DMS 273 treated with DMSO at 0.1 percent for 48 hours (cell line): Measurements from ENCODE around the gene SMARCC2.

ENCODE experiments used
- DNase-seq: peaks from one replicate; lab custom pipeline; 2025; lab: John Stamatoyannopoulos, UW

The SMARCC2 gene

DNA sequence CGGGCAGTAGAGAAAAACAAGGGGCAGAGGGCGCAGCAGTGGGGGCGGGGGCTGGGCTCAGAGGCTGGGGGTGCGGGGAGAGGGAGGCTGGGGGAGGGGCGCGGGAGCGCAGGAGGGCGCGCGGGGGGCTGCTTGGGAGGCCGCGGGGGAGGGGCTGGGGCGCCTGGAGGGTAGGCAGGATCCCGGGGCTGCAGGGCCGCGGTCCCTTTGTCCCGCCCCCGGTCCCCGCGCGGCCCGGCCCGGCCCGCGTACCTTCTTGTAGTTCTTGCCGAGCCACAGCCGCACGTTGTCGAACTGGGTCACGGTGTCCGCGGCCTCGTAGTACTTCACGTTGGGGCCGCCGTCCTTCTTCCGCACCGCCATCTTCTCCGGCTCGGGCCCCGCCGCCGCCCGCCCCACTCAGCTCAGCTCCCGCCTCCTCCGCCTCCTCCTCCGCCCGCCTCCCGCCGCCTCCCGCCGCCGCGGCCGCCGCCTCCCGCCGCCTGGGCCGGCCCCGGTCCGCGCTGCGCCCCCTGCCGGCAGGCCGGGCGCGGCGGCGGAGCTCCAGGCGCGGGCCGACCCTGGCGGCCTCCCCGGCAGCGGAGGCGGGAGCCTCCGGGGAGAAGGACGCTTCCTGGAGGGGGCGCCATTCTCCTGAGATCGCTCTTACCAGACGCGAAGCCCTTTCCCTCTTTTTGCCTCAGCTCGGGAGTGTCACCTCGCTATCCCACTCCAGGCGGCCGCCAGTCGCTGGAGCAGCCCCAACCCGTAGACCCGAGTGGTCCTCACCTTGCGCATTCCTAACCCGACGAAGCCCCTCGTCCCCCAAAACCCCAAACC lies at the start of gene SMARCC2:
SMARCC2 (minus strand) TSS at position 385 of the 819 bp plus-strand sequence; CDS start at position 363, 22 bp downstream.
- DNase-seq, result peak; percentile 17

DNA sequence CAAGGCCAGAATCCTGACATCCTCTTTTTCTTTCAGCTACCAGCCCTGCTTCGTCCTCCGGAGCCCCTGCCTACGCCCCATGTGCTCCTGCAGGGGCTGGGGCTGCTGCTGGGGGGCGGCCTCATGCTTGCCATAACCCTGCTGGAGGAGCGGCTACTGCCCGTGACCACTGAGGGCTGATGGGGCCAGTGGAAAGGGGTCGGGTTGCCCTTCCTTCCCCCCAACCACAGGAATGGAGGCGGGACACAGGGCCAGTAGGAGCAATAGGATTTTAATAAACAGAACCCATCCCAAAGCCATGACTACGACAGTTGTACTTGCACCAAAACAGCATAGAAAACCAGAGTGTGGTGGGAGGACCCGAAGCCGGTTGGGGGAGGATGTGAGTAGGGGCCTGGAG lies 48.3 kb upstream of the SMARCC2 start:
- no peak for DNase-seq

DNA sequence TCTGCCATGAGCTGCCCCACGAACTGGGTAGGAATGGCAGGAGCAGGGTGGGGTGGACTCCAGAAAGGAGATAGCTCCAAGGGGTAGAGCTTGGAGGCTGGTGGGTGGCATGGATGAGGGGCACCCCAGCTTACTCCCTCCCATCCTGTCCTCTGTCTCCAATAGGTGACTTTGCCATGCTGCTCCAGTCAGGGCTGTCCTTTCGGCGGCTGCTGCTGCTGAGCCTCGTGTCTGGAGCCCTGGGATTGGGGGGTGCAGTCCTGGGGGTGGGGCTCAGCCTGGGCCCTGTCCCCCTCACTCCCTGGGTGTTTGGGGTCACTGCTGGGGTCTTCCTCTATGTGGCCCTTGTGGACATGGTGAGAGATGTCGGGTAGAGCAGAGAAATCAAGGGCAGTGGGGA lies 47.7 kb upstream of the SMARCC2 start:
- DNase-seq, result no peak

DNA sequence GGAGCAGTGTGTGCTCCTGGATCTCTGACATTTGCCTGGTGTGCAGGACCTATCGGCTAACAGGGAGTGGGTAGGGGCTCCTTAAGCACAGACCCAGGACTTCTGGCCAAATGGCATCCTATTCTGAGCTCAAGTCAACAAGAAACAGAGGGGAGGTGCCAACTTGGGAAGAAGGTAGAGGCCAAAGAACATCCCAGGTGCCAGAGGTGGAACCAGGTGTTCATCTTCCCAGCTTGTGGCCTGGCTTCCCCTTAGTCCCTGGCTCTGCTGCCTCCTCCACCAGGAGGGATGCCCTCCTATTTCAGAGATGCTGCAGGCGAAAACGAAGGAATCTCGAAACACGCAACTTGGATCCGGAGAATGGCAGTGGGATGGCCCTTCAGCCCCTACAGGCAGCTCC lies 46.8 kb upstream of the SMARCC2 start:
- no peak for DNase-seq

DNA sequence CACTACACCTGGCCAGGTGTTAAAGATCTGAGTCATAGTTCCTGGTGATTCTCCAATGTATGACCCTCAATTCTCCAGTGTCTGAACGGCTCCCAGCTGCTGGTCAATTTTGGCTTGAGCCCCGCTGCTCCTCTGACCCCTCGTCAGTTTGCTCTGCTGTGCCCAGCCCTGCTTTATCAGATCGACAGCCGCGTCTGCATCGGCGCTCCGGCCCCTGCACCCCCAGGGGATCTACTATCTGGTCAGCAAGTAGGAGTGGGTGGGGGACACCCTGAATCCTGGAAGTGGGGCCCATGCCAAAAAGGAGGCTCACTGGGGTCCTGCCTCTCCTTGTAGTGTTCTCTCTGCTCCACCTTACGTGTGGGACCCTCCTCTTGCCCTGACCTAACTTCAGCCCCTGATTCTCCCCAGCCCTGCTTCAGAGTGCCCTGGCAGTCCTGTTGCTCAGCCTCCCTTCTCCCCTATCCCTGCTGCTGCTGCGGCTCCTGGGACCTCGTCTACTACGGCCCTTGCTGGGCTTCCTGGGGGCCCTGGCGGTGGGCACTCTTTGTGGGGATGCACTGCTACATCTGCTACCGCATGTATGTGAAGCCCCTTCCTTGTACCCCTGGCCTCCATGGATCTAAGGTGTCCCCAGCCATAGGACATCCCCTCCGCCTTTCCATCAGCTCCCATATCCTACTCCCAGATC lies 45.6 kb upstream of the SMARCC2 start:
- no peak for DNase-seq

DNA sequence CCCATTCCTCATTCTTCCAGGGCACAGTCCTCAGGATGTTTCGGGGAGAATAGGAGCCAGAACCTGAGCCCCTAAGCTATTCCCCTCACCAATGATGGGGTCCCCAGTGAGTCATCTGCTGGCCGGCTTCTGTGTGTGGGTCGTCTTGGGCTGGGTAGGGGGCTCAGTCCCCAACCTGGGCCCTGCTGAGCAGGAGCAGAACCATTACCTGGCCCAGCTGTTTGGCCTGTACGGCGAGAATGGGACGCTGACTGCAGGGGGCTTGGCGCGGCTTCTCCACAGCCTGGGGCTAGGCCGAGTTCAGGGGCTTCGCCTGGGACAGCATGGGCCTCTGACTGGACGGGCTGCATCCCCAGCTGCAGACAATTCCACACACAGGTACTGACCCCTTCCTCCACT lies 41.9 kb upstream of the SMARCC2 start:
- DNase-seq, result no peak

DNA sequence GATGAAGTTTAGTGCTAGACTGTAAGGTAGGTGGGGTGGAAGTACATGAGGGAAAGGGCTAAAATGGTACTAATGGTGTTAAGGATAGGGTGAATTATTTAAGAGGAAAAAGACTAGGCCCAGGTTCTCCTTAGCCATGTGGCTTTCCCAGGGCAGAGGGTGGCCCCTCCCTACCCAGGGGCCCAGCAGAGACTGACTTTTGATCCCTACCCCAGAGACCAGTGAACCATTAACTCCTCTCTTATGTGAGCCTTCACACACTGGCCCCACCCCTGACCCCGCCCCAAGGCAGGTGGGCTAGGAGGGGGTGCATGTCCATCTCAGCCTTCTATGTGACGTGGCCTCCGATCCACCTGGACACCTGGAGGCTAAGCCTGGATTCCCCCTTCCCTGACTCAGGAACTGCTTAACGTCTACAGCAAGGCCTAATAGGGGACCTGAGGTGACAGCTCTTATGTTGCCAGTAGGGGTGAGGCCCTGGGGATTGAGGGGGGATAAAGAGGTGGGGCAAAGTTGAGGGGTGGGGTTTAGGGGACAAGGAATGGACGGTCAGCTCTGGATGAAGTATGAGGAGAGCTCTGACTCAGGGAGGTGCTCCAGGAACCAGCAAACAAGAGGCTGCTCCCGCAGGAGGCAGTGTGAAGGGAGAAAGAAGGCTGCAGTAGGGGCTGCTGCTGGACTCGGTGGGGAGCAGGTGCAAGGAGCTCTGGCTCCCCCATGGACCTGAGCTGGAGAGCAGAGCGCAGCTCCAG lies 41.3 kb upstream of the SMARCC2 start:
- DNase-seq, result no peak

DNA sequence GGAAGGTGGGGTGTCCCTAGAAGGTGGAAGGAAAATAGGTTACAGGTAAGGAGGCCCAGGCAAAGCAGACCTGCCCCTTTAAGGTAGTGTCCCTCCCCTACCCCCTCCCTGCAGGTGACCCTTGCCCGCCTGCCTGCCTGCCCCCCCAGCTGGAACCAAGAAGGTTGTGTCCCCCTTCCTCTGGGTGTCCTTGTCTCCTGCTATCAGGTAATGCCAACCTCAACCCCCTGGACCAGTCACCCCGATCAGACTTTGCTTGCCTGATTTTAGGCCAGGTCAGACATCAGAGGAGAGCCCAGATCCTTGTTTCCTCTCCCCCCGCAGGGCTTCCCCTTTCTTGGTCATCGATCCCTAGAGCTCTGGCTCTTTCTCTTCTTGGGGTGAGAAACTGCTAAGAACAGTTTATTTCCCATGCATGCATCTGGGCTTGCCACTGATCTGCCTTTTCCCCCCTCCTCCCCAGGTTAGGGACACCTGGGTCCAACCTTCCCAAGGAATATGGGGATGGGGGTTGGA lies 40.7 kb upstream of the SMARCC2 start, which contains the start of gene SLC39A5:
SLC39A5 (plus strand) TSS at position 136 of the 516 bp plus-strand sequence. CDS start 1,224 bp downstream, outside the sequence.
- no peak for DNase-seq

DNA sequence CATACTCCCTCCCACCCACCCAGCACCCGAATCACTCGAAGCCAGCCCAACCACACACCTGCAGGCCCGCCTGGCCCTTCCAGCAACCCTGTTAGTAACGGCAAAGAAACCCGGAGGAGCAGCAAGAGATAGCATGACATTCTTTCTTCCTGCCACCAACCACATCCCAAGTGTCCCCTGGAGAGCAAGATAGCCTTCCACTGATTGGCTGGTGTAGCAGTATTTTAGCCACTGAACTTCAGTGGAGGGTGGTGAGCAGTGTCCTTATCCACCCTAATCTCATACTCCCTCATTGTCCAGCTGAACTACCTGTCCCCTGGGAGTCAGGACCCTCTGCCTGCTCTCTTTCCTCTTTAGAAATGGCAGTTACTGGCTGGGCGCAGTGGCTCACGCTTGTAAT lies 39.8 kb upstream of the SMARCC2 start:
- DNase-seq, result no peak

DNA sequence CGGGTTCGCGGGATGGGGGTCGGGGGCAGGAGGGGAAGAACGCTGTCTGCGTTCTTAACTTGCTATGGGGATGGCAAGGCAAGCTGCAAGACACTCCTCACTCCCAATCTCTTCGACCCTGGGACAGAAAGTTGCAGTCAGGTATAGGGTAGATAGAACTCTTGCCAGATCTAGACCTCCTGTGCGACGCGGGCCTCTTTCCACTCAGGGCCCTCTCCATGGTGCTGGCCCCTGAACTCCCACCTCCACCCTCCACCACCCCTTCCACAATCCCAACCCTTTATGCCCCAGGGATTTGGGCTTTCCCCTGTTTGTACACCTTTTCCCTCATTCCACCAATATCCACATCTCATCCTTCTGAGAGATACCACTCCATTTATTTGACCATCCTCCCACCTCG lies 35.7 kb upstream of the SMARCC2 start:
- no peak for DNase-seq

DNA sequence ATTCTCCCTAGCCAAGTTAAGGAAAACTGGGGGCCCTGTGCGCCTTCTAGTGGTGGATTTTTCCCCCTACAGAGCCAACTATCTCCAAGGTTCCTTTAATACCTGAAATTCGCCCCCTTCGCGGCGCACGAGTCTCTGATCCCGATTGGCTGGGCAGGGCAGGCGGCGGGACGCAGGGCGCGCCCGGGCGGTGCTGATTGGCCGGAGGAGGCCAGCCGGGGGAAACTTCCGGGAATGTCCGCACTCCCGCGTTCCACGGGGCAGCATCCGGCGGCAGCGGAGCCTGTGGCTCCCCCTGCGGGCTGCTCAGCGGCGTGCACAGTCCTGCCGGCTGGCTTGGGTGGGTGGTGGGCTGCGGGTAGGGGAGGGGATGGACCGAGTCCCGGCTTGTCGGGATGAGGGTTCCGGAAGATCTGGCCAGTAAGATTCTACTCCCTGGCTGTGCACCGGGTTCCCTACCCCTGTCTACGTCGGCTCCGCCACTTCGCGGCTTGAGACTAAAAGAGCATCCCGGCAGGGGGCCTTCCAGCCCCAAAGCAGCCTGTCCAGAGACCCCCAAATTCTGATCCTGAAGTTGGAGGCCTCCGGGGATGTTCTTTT lies 34.9 kb upstream of the SMARCC2 start, which contains the start of gene NABP2:
NABP2 (plus strand) TSS at position 241 of the 600 bp plus-strand sequence. CDS start 515 bp downstream, outside the sequence.
- peak; percentile 88 for DNase-seq

DNA sequence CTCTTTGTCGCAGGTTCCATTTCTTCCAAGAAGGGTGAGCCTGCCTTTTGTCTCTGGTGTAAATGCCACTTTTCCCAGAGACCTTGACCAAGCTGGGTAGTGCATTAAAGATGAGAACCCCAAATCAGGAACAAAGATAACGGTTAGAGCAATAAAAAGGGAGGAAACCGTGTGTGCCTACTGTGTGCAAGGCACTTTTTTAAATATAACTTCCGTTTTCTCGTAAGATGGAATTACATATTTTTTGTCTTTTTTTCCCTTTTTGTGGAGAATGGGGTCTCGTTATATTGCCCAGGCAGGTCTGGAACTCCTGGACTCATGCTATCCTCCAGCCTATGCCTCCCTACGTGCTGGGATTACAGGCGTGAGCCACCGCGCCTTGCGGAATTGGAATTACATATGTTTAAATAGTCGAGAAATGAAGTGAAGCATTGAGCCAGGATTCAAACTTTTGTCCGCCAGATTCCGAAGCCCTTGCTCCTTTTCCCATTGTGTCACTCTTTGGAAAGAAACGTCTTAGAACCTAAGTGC lies 34.4 kb upstream of the SMARCC2 start:
- no peak for DNase-seq

DNA sequence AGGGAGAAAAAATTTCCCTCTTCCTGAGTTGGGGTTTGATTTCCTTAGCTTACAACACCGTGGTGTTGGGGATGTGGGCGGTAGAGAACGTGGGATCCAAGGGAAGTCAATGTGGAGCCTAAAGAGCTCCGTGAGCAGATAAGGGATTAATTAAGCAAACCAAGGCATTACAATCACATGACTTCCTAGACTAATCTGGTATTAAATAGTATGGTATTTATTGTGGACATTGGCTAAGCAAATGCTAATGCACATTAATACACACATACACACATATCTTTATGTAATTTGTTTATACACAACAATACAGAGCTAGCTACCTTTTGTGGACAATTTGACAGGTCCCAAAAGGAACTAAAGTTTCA lies 33.2 kb upstream of the SMARCC2 start:
- no peak for DNase-seq

DNA sequence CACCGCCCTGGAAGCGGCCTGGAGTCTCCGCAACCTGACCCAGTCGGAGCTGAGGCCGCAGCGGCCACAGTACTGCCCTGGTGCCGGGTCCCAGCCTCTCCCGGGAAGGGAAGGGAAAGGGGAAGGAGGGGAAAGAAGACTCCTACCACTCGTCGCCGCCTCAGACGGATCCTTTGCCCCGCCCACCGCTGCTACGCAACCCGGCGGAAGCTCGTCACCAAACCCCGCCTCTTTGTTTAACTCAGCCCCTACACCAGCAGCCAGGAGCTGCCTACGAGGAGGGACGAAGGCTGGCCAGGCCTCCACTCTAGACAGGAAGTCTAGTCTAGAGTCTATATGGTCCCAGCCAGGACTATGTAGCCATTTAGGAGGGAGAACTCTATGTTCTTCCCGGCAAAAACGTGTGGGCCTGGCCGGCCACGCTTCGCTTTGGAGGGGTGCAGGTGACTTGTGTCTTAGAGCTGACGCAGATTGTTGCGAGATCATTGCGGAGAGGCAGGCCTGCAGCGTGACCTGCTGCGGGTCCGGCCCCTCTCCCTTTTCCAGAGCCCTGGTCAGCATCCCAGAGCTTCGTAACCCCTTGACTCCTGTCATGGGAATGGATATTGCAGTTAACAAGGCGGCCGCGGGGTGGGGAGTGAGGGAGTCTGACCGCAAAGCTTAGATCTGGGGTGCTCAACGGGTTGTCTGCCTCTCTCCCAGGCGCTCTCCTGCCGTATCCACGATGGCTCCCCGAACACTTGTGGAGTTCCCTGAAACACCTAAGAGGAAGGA lies 32.7 kb upstream of the SMARCC2 start, which contains the start of gene RNF41:
RNF41 (minus strand) TSS at position 166 of the 774 bp plus-strand sequence. CDS start 7,875 bp downstream, outside the sequence.
- peak; percentile 82 for DNase-seq

DNA sequence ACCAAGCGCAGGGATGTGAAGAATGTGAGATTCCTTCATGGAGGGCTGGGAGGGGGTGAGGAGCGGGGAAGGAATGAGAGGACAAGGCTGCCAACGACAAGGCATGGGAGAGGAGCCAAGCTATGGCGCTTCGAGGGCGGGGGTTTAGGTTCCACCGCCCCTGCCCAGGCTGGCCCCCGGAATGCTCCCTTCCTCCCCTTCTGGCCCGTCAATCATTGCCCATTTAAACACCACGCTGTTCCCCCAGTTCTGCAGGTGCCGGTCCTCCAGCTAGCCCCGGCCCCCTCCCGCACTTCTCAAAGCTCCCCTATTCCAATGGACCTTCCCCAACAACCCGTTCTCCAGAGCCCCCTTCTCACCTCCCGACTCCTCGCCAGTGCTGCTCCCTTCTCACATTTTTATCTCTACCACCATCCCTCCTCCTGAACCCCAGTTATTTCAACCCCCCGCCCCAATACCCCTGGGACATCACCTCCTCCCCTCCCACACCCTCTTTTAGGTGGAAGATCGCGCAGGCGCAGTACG lies 32.0 kb upstream of the SMARCC2 start:
- DNase-seq, result no peak

DNA sequence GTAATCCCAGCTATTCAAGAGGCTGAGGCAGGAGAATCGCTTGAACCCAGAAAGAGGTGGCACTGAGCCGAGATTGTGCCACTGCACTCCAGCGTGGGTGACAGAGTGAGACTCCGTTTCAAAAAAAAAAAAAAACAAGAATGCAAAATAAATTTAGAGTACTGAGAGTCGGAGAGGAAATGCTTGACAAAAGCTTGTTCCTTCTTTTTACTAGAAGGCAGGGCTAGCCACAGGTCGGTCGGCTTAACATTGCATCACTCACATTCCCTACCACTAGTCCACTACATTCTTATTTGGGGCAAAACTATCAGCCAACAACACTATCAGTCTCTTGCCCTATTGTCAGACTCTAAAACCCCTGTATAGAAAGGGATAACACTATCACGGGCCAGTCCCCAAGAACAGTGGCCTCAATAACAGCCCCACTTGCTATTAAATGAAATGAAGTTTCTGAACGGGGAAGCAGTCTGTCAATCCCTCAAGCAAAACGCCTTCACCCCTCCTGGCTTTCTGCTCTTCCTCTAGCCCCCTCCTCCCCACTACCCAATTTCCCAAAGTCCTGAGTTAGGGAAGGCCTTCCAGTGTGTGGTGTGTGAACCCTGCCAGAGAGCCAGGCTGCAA lies 31.4 kb upstream of the SMARCC2 start:
- no peak for DNase-seq

DNA sequence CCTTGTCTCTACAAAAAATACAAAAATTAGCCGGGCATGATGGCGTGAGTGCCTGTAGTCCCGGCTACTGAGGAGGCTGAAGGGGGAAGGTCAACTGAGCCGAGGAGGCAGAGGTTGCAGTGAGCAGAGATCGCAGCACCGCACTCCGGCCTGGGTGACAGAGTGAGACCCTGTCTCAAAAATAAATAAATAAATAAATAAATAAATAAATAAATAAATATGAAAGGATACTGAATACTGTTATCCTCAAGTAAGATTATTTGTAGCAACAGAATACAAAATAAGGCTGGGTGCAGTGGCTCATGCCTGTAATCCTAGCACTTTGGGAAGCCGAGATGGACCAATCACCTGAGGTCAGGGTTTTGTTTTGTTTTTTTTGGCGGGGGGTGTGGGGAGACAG lies 30.6 kb upstream of the SMARCC2 start:
- DNase-seq, result no peak

DNA sequence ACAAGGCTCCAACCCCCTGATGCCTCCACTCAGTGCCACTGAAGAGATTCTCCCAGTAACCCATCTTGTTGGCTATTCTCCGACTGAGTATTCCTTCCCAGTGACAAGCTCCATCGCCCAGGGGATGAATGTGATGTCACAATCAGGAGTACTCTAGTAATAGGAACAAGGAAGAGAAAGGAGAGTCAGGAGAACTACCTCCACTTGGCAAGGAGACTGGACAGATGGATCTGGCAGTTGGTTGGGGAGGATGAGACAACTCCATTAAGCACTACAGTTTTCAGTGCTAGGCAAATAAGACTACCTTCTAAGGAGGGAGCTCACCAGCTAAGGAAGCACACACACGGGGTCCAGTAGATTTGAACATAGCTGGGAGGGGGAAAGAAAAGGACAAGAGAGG lies 27.2 kb upstream of the SMARCC2 start:
- DNase-seq, result no peak

DNA sequence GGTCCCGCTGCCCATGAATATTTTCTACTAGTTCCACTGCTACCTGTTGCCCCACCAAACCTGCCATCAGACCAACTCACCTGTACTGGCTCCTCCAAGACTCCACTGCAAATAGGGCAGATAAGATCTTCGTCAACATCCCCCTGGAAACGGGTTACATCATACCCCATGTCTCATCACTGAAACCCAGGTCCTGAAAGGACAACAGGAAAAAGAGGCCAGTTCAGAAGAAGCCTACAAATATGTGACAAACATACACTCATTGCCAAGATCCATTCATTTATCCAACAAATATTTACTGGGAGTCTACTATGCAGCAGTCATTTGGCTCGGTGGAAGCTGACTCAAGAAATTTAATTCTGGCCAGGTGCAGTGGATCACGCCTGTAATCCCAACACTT lies 24.6 kb upstream of the SMARCC2 start:
- DNase-seq, result no peak

DNA sequence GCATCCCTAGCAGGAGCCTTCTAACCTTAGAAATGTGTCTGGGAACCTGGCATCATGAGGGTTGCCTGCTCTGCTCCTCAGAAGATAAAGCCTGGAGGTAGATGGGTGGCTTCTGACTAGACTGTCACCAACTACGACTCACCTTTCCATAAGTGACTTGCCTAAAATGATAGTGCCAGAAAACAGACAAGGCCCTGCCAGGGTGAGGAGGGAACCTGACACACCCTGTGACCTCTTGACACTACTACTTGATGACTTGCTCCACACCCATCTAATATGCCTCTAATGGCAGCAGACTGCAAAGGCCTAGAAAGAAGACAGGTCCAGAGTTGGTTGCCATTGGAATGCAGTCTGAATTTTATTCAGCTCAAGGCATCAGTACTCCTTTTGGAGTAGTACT lies 23.1 kb upstream of the SMARCC2 start:
- DNase-seq, result no peak
